HAP-1 (cell line): ENCODE measurements around the gene RPE.

Experiments
- DNase-seq, 2 experiments: peaks; one replicate each; pipeline ENCODE4 v3.0.0-alpha.2; 2016 to 2020; ENCODE audit warnings: low spot score in 2 of 2
- H3K27me3 ChIP-seq: fragments of 250-450 bp; sonication (Bioruptor Pico); 2 replicates; pipeline ENCODE4 v1.5.1; 2020; ENCODE audit warnings: low read depth, mild to moderate bottlenecking, moderate library complexity
- H3K36me3 ChIP-seq: fragments of 250-450 bp; sonication (Bioruptor Pico); replicated peaks from 2 replicates; pipeline ENCODE4 v1.5.1; 2020; ENCODE audit warnings: mild to moderate bottlenecking
- H3K4me1 ChIP-seq: fragments of 250-450 bp; sonication (Bioruptor Pico); 2 replicates; pipeline ENCODE4 v1.5.1; 2020; ENCODE audit warnings: mild to moderate bottlenecking
- H3K4me3 ChIP-seq: fragments of 250-450 bp; sonication (Bioruptor Pico); 2 replicates; pipeline ENCODE4 v1.5.1; 2020; ENCODE audit warnings: mild to moderate bottlenecking, moderate library complexity
- H3K9me3 ChIP-seq: fragments of 250-450 bp; sonication (Bioruptor Pico); 2 replicates; pipeline ENCODE4 v1.5.1; 2020; ENCODE audit warnings: mild to moderate bottlenecking, moderate library complexity
- in situ Hi-C: fragments of 300-500 bp; cut with MboI; formaldehyde crosslinking; loops from 3 replicates; pipeline ENCODE4 v1.14.3; 2020; ENCODE audit warnings: low sequenced_read_pairs, inconsistent platforms, mixed read lengths

The RPE gene

GRCh38 chr2:209977386-209978239, 24.8 kb upstream of the RPE start:
- Histone ChIP-seq H3K4me1 (no peaks in the 10 kb centered on the region; the same call in 1 of the 2 replicates), H3K27me3 (peaks cover 13% of the 10 kb centered on the region), H3K9me3 (no peaks in the 10 kb centered on the region), H3K36me3 (no peaks in the 10 kb centered on the region), H3K4me3 (no peak overlapping the region)
- peak in 1 of 2 experiments; percentile 76 for DNase-seq
- in situ Hi-C loops: loop anchor here (10.0 kb wide), 1 partner anchor 217 kb away; no protein-coding TSS in a partner anchor

- in situ Hi-C loops: no loop called here
- H3K4me1 ChIP-seq: no peaks in the 10 kb centered on the region
Measured at GRCh38 chr2:209984291-209984690, 18.1 kb upstream of the RPE start.

GRCh38 chr2:209985874-209986273, 16.6 kb upstream of the RPE start:
- no peaks in the 10 kb centered on the region for H3K36me3 ChIP-seq
- H3K4me3 ChIP-seq: no peak overlapping the region
- no peaks in the 10 kb centered on the region for H3K4me1 ChIP-seq
- H3K27me3 ChIP-seq: peaks cover 46% of the 10 kb centered on the region
- DNase-seq: no peak
- H3K9me3 ChIP-seq: no peaks in the 10 kb centered on the region
- in situ Hi-C loops: no loop called here

More at GRCh38 chr2:209984291-209984690, 18.1 kb upstream of the RPE start:
- no peak for DNase-seq
- H3K9me3 ChIP-seq: no peaks in the 10 kb centered on the region
- H3K4me3 ChIP-seq: no peak overlapping the region
- peaks cover 40% of the 10 kb centered on the region for H3K27me3 ChIP-seq
- H3K36me3 ChIP-seq: no peaks in the 10 kb centered on the region

GRCh38 chr2:209986415-209986814, 16.0 kb upstream of the RPE start:
- no peak for DNase-seq
- in situ Hi-C loops: no loop called here
- H3K4me3 ChIP-seq: no peak overlapping the region

GRCh38 chr2:209988010-209988409, 14.4 kb upstream of the RPE start:
- in situ Hi-C loops: no loop called here
- H3K27me3 ChIP-seq: peaks cover 47% of the 10 kb centered on the region
- H3K4me3 ChIP-seq: no peak overlapping the region
- H3K9me3 ChIP-seq: no peaks in the 10 kb centered on the region
- H3K4me1 ChIP-seq: no peaks in the 10 kb centered on the region
- no peaks in the 10 kb centered on the region for H3K36me3 ChIP-seq
- no peak for DNase-seq

More at GRCh38 chr2:209986415-209986814, 16.0 kb upstream of the RPE start:
- Histone ChIP-seq H3K36me3 (no peaks in the 10 kb centered on the region), H3K9me3 (no peaks in the 10 kb centered on the region), H3K4me1 (no peaks in the 10 kb centered on the region), H3K27me3 (peaks cover 49% of the 10 kb centered on the region)

GRCh38 chr2:209990838-209991237, 11.6 kb upstream of the RPE start:
- Histone ChIP-seq H3K9me3 (no peaks in the 10 kb centered on the region), H3K4me3 (no peak overlapping the region), H3K27me3 (peaks cover 39% of the 10 kb centered on the region), H3K36me3 (no peaks in the 10 kb centered on the region), H3K4me1 (no peaks in the 10 kb centered on the region)
- DNase-seq: no peak
- in situ Hi-C loops: no loop called here

GRCh38 chr2:209993968-209994367, 8.5 kb upstream of the RPE start:
- no peak overlapping the region for H3K4me3 ChIP-seq
- in situ Hi-C loops: no loop called here
- no peaks in the 10 kb centered on the region for H3K36me3 ChIP-seq
- no peaks in the 10 kb centered on the region for H3K4me1 ChIP-seq
- no peak for DNase-seq
- H3K9me3 ChIP-seq: no peaks in the 10 kb centered on the region
- H3K27me3 ChIP-seq: peaks cover 10% of the 10 kb centered on the region; the same call in 1 of the 2 replicates

GRCh38 chr2:209998596-209998995, 3.8 kb upstream of the RPE start:
- Histone ChIP-seq H3K9me3 (no peaks in the 10 kb centered on the region), H3K27me3 (no peaks in the 10 kb centered on the region), H3K4me3 (no peak overlapping the region), H3K4me1 (peaks cover 4% of the 10 kb centered on the region), H3K36me3 (peaks cover under 1% of the 10 kb centered on the region; the same call in 1 of the 2 replicates)
- no peak for DNase-seq
- in situ Hi-C loops: no loop called here

GRCh38 chr2:210000464-210001324, 1.7 kb upstream of the RPE start:
- in situ Hi-C loops: no loop called here
- Histone ChIP-seq H3K27me3 (no peaks in the 10 kb centered on the region), H3K36me3 (peaks cover 10% of the 10 kb centered on the region), H3K9me3 (no peaks in the 10 kb centered on the region), H3K4me1 (peaks cover 19% of the 10 kb centered on the region), H3K4me3 (no peak overlapping the region)
- no peak for DNase-seq

- DNase-seq: no peak
- no peaks in the 10 kb centered on the region for H3K27me3 ChIP-seq
- peaks cover 27% of the 10 kb centered on the region for H3K4me1 ChIP-seq
- H3K4me3 ChIP-seq: peak overlapping the region; percentile 89
- in situ Hi-C loops: no loop called here
- no peaks in the 10 kb centered on the region for H3K9me3 ChIP-seq
- H3K36me3 ChIP-seq: peaks cover 19% of the 10 kb centered on the region
Measured at GRCh38 chr2:210003359-210003758, 921 bp downstream of the RPE start.

- H3K4me1 ChIP-seq: peaks cover 27% of the 10 kb centered on the region
Measured at GRCh38 chr2:210004881-210005280, 2.4 kb downstream of the RPE start.

GRCh38 chr2:210007895-210008294, 5.5 kb downstream of the RPE start:
- H3K36me3 ChIP-seq: peaks cover 51% of the 10 kb centered on the region
- H3K9me3 ChIP-seq: no peaks in the 10 kb centered on the region
- peaks cover 24% of the 10 kb centered on the region for H3K4me1 ChIP-seq
- in situ Hi-C loops: no loop called here
- H3K27me3 ChIP-seq: no peaks in the 10 kb centered on the region
- DNase-seq: no peak
- no peak overlapping the region for H3K4me3 ChIP-seq

More at GRCh38 chr2:210004881-210005280, 2.4 kb downstream of the RPE start:
- H3K27me3 ChIP-seq: no peaks in the 10 kb centered on the region
- peaks cover 28% of the 10 kb centered on the region for H3K36me3 ChIP-seq
- in situ Hi-C loops: no loop called here
- DNase-seq: no peak
- H3K4me3 ChIP-seq: no peak overlapping the region
- no peaks in the 10 kb centered on the region for H3K9me3 ChIP-seq

- Histone ChIP-seq H3K4me3 (no peak overlapping the region), H3K36me3 (peaks cover 49% of the 10 kb centered on the region), H3K27me3 (no peaks in the 10 kb centered on the region), H3K9me3 (no peaks in the 10 kb centered on the region), H3K4me1 (peaks cover 17% of the 10 kb centered on the region)
- no peak for DNase-seq
- in situ Hi-C loops: no loop called here
Measured at GRCh38 chr2:210009126-210009525, 6.7 kb downstream of the RPE start.

GRCh38 chr2:210009896-210010295, 7.5 kb downstream of the RPE start:
- no peak overlapping the region for H3K4me3 ChIP-seq
- DNase-seq: no peak
- no peaks in the 10 kb centered on the region for H3K9me3 ChIP-seq
- peaks cover 48% of the 10 kb centered on the region for H3K36me3 ChIP-seq
- peaks cover 9% of the 10 kb centered on the region for H3K4me1 ChIP-seq
- in situ Hi-C loops: no loop called here
- H3K27me3 ChIP-seq: no peaks in the 10 kb centered on the region
